Measurements from ENCODE around the gene TYW1.
"Not testable (repeated sequence)": the region's sequence is repeated elsewhere in the genome, so short reads cannot be mapped to it uniquely, and the experiment has no call there.

Gene TYW1

DNA sequence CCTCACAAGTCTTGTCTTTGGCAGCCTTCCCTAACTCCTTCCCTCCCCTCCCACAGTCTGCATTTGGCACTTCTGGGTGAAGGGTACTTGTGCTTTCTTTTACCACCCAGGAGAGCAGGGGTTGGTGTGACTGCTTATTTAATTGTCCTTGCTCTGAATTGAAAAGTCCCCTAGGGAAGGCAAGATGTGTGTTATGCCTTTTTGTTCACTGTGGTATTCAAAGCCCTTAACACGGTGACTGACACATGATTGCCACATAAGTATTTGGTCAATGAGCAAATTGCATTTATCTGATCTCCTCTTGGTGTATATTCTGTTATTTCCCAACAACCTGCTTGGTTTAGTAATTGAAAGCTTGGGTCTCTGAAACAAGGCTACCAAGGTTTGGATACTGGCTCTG lies 134.1 kb downstream of the TYW1 start:
- not testable (repeated sequence) for DNase-seq (ENCODE audit: low spot score)

DNA sequence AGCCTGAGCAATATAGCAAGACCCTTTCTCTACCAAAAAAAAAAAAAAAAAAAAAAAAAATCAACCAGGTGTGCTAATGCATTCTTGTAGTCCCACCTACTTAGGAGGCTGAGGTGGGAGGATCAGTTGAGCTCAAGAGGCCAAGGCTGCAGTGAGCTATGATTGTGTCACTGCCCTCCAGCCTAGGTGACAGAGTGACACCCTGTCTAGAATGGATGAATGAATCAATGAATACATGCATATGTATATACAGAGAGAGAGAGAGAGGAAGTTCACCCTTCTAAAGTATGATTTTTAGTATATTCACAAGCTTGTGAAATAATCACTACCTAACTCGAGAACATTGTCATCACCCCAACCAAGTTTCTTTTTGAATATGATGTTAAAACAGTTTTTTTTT lies 138.3 kb downstream of the TYW1 start:
- not testable (repeated sequence) for DNase-seq (ENCODE audit: low spot score)

DNA sequence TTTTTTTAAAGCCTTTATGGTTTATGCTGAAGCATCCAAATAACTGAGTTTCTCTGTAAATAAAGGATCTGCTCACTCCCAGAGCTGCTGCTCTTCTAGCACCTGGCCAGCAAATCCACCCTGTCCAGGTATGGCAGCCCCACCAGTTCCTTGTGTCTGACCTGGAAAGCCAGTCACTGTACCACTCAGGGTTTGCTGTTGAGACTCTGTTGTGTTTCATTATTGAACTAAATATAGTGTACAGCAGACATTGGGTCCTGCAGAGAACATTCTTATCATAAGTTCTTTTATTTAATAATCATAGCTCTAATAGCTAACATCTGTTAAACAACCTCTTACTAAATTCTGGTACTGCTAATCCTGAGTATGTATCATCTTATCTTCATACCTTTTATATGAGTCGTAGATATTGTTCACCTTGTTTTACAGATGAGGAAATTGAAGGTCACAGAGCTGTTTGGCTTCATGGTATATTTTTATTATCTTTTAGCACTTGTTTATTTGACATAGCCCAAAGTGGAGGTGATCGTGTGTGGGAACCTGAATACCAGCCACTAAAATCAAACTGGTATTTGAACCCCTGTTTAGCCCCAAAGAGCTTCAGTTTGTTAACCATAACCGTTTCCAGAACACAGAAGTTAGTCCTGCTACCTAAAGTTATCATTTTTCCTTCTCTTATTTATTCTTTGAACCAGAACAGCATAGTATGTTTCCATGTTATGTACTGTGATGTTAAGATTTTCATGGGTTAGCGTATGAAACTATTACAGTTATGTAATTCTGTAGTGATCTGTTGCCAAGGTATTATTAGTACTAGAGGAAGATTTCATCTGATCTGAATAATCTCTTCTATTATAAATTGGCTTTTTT lies 139.2 kb downstream of the TYW1 start:
- DNase-seq (ENCODE audit: low spot score) = not testable (repeated sequence)

DNA sequence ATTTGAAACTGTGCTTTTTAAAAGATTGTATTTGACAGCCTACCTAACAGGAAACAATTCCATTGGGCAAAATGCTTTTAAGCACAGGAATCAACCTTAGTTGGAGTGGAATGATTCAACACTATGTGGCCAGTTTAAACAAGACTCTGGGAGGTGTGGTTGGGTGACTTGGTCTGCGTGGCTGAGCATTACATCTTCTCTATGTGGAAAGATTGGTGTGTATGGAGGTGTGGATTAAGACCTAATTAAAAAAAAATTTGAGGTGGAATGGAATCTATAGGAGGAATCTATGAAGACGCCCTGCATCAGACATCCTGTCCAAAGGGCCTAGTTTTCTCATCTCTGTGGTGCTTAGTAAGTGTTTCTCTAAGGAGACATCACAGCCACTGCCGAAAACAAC lies 140.9 kb downstream of the TYW1 start:
- not testable (repeated sequence) for DNase-seq (ENCODE audit: low spot score)

DNA sequence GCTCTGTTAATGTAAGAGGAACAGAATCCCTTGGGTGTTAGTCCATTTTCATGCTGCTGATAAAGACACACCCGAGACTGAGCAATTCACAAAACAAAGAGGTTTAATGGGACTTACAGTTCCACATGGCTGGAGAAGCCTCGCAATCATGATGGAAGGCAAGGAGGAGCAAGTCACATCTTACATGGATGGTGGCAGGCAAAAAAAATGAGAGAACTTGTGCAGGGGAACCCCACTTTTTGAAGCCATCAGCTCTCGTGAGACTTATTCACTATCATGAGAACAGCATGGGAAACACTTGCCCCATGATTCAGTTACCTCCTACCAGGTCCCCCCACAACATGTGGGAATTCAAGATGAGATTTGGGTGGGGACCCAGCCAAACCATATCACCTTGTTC lies 143.2 kb downstream of the TYW1 start:
- not testable (repeated sequence) for DNase-seq (ENCODE audit: low spot score)

DNA sequence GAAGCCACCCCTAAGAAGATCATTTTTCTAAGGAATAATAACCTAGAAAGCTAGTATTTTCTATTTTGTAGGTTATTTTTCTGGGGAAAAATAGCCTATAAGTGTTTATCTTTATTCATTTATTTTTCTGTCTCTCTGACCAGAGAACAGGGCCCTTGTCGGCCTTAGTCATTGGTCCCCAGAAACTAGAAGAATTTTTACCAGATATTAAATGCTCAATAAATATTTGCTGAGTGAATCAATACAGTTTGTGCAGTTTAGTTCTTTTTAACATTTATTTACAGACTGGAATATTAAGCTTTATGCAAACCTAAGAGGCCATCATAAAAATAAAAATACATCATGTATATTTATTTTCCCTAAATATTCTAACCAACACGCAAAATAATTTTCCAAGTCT lies 144.4 kb downstream of the TYW1 start:
- DNase-seq (ENCODE audit: low spot score) = not testable (repeated sequence)

DNA sequence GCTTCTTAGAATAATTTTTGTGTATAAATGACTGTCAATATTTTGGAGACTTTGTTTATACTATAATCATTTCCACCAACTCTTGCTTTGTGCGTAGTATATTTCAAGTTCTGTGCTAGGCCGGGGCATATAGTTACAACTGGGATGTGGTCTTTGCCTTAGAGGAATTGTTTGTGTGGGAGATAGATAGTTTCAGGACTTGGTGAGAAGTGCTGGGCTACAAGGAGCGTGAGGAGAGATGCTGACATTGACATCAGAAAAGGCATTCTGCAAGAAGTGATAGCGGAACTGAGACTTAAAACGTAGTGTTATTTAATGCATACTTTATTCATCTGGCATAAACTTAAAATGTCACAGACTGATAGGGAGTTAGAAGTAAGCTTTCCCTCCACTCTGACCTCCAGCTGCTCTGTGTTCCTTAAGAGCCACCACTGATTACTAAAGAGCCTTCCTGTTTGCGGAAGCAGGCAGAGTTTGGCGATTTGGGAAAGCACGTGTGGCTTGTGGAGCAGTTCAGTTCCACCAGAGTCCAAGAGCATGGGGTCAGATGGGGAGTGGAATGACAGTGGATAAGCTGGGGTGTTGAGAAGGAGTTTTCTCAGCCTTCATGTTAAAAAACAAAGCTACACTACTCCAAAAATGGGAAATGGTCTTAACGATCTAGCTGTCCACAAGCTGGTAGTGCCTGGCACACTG lies 146.6 kb downstream of the TYW1 start:
- DNase-seq (ENCODE audit: low spot score) = not testable (repeated sequence)

DNA sequence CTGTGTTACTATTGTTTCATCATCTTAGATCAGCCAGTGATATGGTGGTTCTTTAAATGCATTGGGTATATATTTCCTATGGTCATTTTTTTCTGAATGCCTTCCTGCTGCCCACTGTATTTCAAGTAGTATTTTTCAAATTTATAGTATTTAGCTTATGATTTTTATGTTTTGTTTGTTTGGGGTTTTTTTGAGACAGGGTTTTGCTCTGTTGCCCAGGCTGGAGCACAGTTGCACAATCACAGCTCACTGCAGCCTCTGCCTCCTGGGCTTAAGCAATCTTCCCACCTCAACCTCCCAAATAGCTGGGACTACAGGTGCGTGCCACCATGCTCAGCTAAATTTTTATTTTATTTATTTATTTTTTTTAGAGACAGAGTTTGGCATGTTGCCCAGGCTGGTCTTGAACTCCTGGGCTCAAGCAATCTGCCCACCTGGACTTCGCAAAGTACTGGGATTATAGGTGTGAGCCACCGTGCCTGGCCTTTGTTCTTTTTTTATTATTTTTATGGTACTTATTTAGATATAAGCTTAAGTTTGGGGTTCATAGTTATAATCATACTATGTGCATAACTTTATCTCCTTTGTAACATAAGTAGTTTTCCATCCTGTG lies 149.1 kb downstream of the TYW1 start:
- not testable (repeated sequence) for DNase-seq (ENCODE audit: low spot score)

DNA sequence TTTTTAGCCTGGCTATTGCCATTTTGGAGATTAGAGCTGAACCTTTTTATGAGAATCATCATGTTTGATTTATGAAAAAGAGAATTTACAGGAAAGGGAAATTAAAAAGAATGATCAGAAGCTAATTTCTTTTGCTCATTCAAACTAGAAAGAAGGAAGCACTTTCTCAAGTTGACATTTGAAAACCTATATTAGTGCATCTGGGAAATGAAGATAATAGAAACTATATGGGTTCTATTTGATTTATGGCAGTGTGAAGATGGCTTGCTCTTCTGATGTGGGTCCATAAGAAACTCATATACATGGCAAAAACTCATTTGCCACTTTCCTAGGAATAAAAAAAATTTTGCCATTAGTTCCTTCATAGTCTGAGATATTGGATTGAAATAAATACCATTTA lies 152.5 kb downstream of the TYW1 start:
- DNase-seq (ENCODE audit: low spot score) = not testable (repeated sequence)

DNA sequence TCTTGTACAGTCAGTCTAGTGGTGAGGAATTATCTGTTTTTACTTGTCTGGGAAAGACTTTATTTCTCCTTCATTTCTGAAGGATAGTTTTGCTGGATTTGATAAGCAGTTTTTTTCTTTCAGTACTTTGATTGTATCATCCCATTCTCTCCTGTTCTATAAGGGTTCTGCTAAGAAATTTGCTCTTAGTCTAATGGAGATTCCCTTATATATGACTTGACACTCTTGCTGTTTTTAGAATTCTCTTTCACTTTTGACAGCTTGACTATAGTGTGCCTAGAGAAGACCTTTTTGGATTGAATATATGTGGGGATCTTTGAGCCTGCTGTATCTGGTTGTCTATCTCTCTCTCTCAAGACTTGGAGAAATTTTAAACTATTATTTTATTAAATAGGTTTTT lies 157.7 kb downstream of the TYW1 start:
- not testable (repeated sequence) for DNase-seq (ENCODE audit: low spot score)

DNA sequence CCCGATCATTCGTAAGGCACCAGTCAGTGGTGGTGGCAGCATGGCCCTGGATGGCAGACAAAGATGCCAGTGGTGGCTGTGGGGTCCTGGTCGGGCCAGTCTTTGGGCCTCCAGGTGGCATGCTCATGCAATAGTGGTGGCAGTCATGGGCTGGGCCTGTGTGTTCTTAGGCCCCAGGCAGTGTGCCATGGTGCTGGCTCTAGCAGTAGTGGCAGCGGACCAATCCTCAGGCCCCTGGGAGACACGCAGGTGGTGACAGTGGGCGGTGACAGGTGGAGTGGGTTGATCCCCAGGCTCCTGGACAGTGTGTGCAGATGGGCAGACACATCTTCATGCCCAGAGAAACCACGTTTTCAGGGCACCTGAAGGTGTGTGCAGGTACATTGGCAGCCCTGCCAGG lies 159.4 kb downstream of the TYW1 start:
- DNase-seq (ENCODE audit: low spot score) = not testable (repeated sequence)

DNA sequence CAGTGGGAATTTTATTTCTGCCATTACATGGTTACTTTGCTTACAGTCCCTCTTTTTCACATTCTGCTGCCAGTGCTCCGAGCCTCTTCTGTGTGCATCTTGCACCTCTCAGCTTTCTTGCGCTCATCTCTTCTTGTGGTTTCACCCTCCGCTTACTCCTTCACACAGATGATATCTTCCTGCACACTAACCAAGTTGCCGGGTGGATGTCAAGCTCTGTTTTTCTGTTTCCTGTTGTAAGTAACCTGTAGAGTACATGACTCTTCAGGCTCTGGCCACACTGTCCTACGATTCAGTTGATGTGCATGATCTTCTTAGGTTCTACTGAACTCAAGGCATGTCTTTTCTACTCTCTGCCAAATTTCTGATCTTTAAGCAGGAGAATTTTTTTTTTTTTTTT lies 166.7 kb downstream of the TYW1 start:
- not testable (repeated sequence) for DNase-seq (ENCODE audit: low spot score)

DNA sequence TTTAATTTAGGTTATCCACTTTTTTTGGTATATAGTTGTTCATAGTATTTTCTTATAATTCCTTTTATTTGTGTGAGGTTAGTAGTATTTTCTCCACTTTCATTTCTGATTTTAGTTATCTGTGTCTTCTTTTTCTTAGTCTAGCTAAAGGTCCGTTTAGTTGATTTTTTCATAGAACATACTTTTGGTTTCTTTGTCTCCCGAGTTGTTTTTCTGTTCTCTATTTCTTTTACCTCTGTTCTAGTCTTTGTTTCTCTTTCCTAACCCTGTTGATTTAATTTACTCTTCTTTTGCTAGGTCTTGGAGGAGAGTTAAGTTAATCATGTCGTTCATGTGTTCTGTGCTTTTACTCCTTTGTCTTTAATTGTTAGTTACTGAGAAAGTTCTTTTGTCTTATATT lies 174.5 kb downstream of the TYW1 start:
- DNase-seq (ENCODE audit: low spot score) = not testable (repeated sequence)

DNA sequence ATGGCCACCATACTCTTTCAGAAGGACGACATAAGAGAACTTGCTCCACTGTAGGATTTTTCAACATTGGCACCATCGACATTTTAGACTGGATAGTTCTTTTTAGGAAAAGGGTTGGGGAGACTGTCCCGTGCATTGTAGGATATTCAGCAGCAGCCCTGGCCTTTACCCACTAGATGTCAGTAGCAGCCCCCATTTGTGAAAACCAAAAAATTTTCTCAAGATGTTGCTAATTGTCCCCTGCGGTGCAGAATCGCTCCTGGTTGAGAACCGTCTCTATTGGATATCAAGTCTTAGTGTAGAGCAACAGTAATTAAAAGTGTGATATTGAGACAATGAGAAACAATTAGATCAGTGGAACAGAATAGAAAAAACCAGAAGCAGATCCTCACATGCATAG lies 180.1 kb downstream of the TYW1 start:
- DNase-seq (ENCODE audit: low spot score) = not testable (repeated sequence)

DNA sequence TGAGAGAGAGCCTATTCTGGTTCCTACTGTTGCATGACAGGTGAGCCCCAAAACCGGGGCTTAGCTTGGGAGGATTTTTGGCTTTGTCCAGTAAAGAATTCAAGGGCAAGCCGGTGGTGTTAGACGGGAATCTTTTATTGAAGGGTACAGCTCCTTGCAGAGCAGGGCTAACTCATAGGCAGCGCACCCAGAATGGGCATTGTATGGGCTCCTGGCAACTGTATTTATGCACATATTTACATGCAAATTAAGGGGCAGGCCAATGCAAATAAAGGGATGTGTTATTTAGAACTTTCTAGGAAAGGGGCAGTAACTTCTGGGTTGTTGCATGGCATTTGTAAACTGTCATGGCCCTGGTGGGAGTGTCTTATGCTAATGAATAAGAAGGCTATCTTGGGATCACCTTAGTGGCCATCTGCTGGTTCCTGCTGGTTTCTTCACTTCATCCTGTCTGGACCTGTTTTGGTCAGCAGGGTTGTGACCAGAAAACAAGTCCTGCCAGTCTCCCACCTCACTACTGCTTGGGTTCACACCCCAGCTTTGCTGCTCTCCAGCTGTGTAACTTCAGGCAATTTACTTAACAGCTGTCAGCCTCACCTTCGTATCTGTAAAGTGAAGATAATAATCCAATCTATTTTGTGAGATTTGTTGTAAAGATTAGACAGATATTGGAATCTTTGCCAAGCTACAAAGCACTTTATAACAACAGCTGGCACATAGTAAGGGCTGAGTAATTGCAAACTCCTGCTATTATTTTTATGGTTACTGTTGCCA lies 182.5 kb downstream of the TYW1 start:
- DNase-seq (ENCODE audit: low spot score) = not testable (repeated sequence)

DNA sequence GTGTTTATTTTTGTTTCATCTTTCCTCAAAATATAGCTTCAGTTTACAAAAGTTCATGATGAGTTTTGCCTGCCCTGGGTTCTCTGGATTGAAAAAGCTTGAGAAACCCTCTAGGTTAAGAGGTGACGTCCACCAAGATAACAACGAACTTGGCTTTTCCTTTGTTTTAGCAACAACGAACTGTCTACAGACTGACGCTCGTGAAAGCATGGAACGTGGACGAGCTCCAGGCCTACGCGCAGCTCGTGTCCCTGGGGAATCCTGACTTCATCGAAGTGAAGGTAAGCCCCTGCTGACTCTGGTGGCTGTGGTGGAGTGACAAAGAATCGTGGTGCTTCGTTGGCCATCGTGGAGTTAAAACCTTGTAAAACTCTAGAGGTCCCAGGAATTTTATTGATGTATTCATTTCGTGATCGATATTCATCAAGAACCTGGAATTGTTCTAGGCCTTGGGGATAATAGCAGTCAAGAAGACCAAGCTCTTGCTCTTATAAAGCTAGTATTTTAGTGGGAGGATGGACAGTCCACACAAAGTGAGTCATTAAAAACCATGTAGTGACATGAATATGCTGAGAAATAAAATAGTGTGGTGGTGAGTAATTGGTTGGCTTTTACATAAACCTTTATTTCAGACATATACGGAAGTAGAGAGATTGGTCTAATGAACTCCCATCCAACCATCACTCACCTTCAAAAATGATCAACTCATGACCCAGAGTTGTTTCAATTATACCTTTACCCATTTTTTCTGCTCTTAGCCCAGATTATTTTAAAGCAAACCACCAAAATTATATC lies 186.5 kb downstream of the TYW1 start:
- DNase-seq (ENCODE audit: low spot score) = not testable (repeated sequence)

DNA sequence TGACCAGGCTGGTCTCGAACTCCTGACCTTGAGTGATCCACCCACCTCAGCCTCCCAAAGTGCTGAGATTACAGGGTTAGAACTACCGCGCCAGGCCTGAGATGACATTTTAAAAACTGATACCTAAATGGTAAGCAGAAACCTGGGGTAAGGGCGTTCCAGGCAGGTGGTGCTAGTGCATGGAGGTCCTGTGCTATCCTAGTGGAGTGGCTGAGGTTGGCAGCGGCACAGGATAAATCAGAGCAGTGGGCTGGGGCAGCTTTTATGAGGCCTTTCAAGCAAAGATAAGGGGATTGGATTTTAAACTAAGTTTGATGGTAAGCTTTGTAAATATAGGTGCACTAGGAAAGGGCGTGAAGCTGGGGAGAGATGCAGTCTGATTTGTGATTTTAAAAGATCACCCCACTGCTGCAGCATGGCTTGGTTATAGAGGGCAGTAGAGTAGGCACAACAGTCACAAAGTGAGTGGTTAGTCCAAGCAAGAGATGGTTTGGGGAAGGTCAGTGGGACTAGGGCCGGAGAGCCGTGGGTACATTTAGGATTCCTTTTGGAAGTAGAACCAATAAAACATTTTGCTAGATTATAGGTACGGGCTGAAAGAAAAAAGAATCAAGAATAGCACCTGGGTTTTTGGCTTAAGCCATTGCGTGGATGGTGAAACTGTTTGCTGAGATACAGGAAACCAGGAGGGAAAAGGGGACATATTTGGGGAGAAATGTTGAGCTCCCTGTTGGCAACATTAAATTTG lies 188.5 kb downstream of the TYW1 start:
- DNase-seq (ENCODE audit: low spot score) = not testable (repeated sequence)

DNA sequence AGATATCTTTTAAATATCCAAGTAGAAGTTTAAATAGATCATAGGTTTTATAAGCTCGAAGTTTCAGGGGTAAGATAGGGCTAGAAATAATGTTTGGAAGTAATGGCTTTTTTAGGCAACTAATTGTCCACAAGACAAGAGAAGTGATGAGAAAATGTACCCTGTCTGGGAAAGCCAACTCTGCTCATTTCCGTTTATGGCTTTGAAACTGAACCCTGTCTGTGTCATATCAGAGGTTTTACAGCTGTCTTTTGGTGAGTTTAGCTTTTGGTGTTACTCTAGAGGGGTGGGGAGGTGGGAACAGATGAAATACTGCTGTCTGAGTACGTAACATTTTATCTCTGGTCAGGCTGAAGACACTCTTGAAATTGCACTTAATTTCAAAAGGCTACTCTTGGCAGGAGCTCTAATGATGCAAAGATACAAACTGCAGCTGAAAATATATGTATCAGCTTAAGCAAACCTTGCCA lies 189.1 kb downstream of the TYW1 start:
- DNase-seq (ENCODE audit: low spot score) = not testable (repeated sequence)

DNA sequence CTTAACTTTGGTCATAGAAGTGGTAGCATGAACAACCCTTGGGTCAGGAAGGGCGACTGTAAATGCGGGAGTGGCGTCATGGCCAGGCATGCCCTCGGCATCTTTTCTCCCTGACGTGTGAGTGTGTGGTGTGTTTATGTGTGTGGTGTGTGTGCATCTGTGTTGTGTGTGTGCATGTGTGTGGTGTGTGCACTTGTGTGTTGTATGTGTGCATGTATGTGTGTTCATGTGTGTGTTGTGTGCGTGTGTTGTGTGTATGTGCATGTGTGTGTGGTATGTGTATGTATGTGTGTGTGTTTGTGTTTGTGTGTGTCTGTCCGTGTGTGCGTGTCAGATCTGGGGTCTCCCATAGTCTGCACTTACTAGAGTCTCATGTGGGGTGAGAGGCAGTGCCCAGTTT lies 192.5 kb downstream of the TYW1 start:
- not testable (repeated sequence) for DNase-seq (ENCODE audit: low spot score)

DNA sequence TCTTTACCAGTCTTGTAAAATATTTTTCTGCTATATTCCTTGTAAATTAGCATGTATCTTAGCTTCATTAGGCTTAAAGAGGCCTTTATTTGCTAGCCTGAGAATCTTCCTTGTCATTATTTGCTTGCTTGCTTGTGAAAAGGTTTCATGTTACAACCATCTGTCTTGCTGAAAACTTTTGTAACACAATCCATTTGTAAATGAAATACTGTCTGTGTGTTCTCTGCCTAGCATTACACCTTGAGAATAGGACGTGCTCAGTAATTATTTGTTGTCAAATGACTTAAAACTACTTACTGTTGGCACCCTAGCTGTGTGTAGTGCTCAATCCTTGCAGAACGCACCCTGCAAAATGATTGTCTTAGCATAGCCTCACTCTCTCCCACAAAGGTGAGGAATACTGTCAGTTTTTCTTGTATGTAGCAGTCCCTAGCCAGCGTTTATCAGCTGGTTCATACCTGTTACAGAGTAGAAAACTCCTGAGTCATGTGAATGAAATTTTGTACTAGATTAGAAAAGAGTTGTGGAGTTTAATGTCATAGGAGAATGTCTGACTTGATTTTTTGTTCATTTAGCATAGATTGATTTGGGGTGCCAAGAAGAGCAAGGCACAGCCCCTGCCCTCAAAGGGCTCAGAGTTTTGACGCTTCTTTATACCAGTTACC lies 193.3 kb downstream of the TYW1 start:
- DNase-seq (ENCODE audit: low spot score) = not testable (repeated sequence)
